Stomach (tissue), 9 donors: ENCODE results near the gene UTP4. TPM values are rescaled to one million over a fixed set of nuclear protein-coding genes. Genes with fewer than 3 reads are reported as not detected.

Experiments used
- DNase-seq, 2 donors: peaks; one replicate each; pipeline versions ENCODE4 v3.0.0 to v3.0.0-alpha.2; 2013 to 2019
- H3K27ac ChIP-seq, 5 donors: fragments of 200-600 bp in 4 of 5; sonication (generic) in 4 of 5; one replicate each; pipeline ENCODE4 v1.5.1; 2013 to 2019; ENCODE audit warnings: mild to moderate bottlenecking in 1 of 5, moderate library complexity in 1 of 5
- H3K27me3 ChIP-seq, 3 donors: fragments of 200-600 bp; sonication (generic); one replicate each; pipeline ENCODE4 v1.5.1; 2017 to 2019; ENCODE audit warnings: mixed run types in 1 of 3
- H3K36me3 ChIP-seq, 4 donors: fragments of 200-600 bp; sonication (generic); 1 replicate in 3 of 4; 2 replicates in 1 of 4; pipeline ENCODE4 v1.5.1; 2016 to 2019
- H3K4me1 ChIP-seq, 4 donors: fragments of 200-600 bp; sonication (generic); one replicate each; pipeline ENCODE4 v1.5.1; 2016 to 2019
- H3K4me3 ChIP-seq, 4 donors: fragments of 200-600 bp; sonication (generic) in 3 of 4; one replicate each; pipeline ENCODE4 v1.5.1; 2016 to 2019; ENCODE audit warnings: mild to moderate bottlenecking in 1 of 4
- H3K9me3 ChIP-seq, 4 donors: fragments of 200-600 bp; sonication (generic); one replicate each; pipeline ENCODE4 v1.5.1; 2016 to 2019
- EP300 ChIP-seq: sonication (generic); formaldehyde crosslinking; IDR thresholded peaks from one replicate; pipeline ENCODE4 v1.6.1; 2017; ENCODE audit warnings: antibody characterized with exemption
- POLR2A ChIP-seq, 4 donors: fragments of 450-650 bp; IDR thresholded peaks; one replicate each; pipeline ENCODE4 v1.6.1; 2016; ENCODE audit warnings: antibody characterized with exemption in 4 of 4, control low read depth in 2 of 4, mild to moderate bottlenecking in 1 of 4, moderate library complexity in 1 of 4
- POLR2AphosphoS5 ChIP-seq, 3 donors: sonication (generic); formaldehyde crosslinking; IDR thresholded peaks; one replicate each; pipeline ENCODE4 v1.6.1; 2016; ENCODE audit warnings: antibody characterized with exemption in 3 of 3
- WGBS, 5 donors: extraction: QIAGEN DNeasy Blood & Tissue Kit in 3 of 5; methylation state at CpG; one replicate each; pipeline versions ENCODE4 v1.1.5 to v1.1.7; 2013 to 2018; 5-methylcytosine and 5-hydroxymethylcytosine counted together
- intact Hi-C: fragments of 100-400 bp; cut with DNase I; formaldehyde crosslinking; loops from one replicate; pipeline ENCODE4 v1.15.1; 2023; ENCODE audit warnings: low total_unique reads
- polyA plus RNA-seq, 3 donors: library from polyadenylated mRNA; stranded (reverse); fragments of 200-250 nt; gene quantifications; one replicate each; pipeline ENCODE4 v1.2.3, GENCODE V29; 2013
- total RNA-seq, 5 donors: library from RNA; depleted of rRNA; stranded (reverse); fragments of >200 nt; gene quantifications; one replicate each; pipeline versions ENCODE4 v1.1.0 to v1.2.3, GENCODE V29; 2014 to 2016
- TF ChIP-seq, protein P1 (sequence below), 7 experiments: fragments of 450-650 bp in 4 of 7; fragments of 200-600 bp in 3 of 7; sonication (generic) in 3 of 7; IDR thresholded peaks; one replicate each; pipeline ENCODE4 v1.5.1; 2016 to 2019; ENCODE audit warnings: antibody characterized with exemption in 7 of 7, control low read depth in 2 of 7, mild to moderate bottlenecking in 1 of 7
- donor health status: healthy with polysubstance abuse.
- donor health status: Bipolar disorder and iron deficiency.
- donor health status: healthy.

The UTP4 gene
- total and polyA plus RNA-seq, 8 donors, result 8.1 to 68.8 (median 30.9) TPM

DNA sequence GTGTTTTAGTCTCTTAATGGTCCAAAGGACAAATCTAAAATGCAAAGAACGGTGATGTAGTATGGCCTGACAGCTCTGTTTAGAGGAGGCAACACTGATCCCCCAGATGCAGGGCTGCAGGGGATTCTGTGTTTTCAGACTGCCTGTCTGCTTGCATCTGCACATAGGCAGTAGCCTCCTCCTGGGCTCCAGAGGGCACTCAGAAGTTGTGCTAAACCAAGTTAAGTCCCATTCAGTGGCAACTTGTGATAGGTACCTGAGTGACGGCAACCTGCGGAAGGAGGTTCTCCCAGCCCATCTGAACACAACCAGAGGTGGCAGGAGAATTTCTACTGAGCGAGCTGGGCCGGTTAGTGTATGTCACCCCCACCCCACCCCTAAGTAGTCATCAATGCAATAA lies 17.1 kb upstream of the UTP4 start:
- 91 to 97% (median 95%) methylated on average over 5 of the region's 5 CpGs for WGBS, 5 donors
- Histone ChIP-seq H3K4me1 (peaks cover 6 to 18% (median 8%) of the 10 kb centered on the region in 4 donors), H3K4me3 (no peak overlapping the region), H3K27ac (no peak overlapping the region), H3K9me3 (no peaks in the 10 kb centered on the region), H3K27me3 (no peaks in the 10 kb centered on the region), H3K36me3 (peaks cover 43 to 88% (median 76%) of the 10 kb centered on the region in 4 donors)
- intact Hi-C loops, result no loop called here
- TF ChIP-seq, protein P1, sequence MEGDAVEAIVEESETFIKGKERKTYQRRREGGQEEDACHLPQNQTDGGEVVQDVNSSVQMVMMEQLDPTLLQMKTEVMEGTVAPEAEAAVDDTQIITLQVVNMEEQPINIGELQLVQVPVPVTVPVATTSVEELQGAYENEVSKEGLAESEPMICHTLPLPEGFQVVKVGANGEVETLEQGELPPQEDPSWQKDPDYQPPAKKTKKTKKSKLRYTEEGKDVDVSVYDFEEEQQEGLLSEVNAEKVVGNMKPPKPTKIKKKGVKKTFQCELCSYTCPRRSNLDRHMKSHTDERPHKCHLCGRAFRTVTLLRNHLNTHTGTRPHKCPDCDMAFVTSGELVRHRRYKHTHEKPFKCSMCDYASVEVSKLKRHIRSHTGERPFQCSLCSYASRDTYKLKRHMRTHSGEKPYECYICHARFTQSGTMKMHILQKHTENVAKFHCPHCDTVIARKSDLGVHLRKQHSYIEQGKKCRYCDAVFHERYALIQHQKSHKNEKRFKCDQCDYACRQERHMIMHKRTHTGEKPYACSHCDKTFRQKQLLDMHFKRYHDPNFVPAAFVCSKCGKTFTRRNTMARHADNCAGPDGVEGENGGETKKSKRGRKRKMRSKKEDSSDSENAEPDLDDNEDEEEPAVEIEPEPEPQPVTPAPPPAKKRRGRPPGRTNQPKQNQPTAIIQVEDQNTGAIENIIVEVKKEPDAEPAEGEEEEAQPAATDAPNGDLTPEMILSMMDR (IDR thresholded peaks at IDR 0.05), result no peak
- TF ChIP-seq POLR2AphosphoS5 (IDR thresholded peaks at IDR 0.05) (no peak), EP300 (no peak), POLR2A (IDR thresholded peaks at IDR 0.05) (no peak)
- DNase-seq, result no peak

DNA sequence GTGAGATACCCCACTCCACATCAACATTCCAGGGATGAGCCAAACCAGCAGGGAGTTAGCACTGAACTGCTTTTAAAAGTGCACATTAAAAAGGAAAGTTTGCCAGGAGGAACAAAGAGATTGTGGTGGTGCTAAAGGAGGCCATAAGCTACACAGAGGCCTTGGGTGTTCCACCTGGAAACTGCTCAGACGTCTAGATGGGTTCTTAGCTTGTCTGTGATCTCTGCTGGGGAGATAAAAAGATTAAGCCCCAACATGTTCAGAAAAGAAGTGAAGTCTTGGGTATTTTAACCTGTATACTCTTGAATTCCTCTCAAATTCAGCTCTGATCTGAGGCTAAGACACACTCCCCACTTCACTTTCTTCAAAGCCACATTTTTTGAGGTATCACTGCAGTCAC lies 16.6 kb upstream of the UTP4 start:
- no peak for TF ChIP-seq POLR2A (IDR thresholded peaks at IDR 0.05)
- no peak for TF ChIP-seq EP300
- TF ChIP-seq POLR2AphosphoS5 (IDR thresholded peaks at IDR 0.05), result no peak
- TF ChIP-seq, protein P1 (IDR thresholded peaks at IDR 0.05), result no peak
- peaks cover 48 to 88% (median 76%) of the 10 kb centered on the region in 4 donors for H3K36me3 ChIP-seq
- no peak for DNase-seq
- 38 to 81% (median 59%) methylated on average over 1 of the region's 1 CpG for WGBS, 5 donors
- H3K4me1 ChIP-seq, result peaks cover 6 to 18% (median 8%) of the 10 kb centered on the region in 4 donors
- no peak overlapping the region for H3K4me3 ChIP-seq
- H3K27ac ChIP-seq, result no peak overlapping the region
- intact Hi-C loops, result no loop called here
- H3K27me3 ChIP-seq, result no peaks in the 10 kb centered on the region
- H3K9me3 ChIP-seq, result no peaks in the 10 kb centered on the region

DNA sequence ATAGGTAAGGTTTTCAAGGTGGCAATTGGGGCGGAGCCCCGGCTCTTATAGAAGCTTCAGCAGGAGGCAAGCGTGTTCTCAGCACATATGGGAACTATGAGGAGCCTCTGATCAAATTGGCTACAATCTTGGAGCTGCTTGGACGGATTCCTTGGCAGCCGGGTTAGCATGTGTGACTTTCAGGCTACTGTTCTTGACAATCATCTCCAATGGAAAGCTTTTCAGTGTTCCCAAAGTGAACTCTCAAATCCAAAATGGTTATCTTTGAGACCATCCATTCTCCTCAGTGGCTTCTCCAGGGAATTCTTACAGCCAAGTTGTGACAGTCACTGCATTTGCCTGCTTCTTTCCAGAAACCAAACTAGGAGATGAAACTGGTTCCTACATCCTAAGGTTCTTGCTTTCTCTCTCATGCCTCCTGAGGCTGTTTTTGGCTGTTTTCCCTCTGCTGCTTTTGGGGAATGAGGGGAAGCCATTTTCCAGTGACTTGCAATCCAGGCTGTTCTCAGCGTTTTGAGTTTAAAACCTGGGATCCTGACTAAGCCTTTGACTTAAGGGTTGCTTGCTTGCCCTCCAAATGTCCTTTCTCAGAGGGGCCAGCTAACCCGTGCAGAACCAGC lies 16.1 kb upstream of the UTP4 start:
- intact Hi-C loops, result no loop called here
- Histone ChIP-seq H3K4me3 (no peak overlapping the region), H3K36me3 (peaks cover 49 to 91% (median 81%) of the 10 kb centered on the region in 4 donors), H3K9me3 (no peaks in the 10 kb centered on the region), H3K4me1 (peaks cover 6 to 18% (median 8%) of the 10 kb centered on the region in 4 donors), H3K27ac (no peak overlapping the region), H3K27me3 (no peaks in the 10 kb centered on the region)
- 82 to 90% (median 88%) methylated on average over 7 of the region's 7 CpGs for WGBS, 5 donors
- TF ChIP-seq, protein P1 (IDR thresholded peaks at IDR 0.05), result no peak
- TF ChIP-seq POLR2AphosphoS5 (IDR thresholded peaks at IDR 0.05), result no peak
- TF ChIP-seq EP300, result no peak
- TF ChIP-seq POLR2A (IDR thresholded peaks at IDR 0.05), result no peak
- DNase-seq, result no peak

DNA sequence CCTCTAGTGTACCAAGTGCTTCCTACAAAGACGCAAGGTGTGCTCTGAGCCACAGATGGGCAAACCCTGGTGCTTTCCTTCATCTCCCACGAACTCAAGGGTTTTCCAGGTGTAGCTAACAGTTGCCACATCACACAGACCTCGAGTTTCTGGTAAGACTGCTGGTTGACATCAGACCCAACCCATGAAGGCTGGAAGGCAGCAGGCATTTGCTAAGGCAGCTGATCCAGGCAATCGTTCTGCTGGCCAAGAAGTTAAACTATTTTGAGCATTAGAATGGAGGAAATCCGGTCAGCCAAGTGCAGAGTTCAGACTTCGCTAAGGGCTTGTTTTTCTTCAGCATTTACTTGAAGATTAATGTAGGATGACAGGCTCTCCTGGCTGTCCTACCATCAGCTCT lies 15.5 kb upstream of the UTP4 start:
- peak in 1 of 2 donors; percentile 5 for DNase-seq
- no peak overlapping the region for H3K27ac ChIP-seq

More for the DNA sequence above, 15.5 kb upstream of the UTP4 start:
- H3K4me3 ChIP-seq, result no peak overlapping the region
- WGBS, 5 donors, result 68 to 78% (median 72%) methylated on average over 6 of the region's 6 CpGs
- peaks cover 6 to 18% (median 8%) of the 10 kb centered on the region in 4 donors for H3K4me1 ChIP-seq
- H3K36me3 ChIP-seq, result peaks cover 49 to 91% (median 84%) of the 10 kb centered on the region in 4 donors
- H3K9me3 ChIP-seq, result no peaks in the 10 kb centered on the region
- TF ChIP-seq, protein P1 (IDR thresholded peaks at IDR 0.05), result no peak
- TF ChIP-seq POLR2A (IDR thresholded peaks at IDR 0.05) (no peak), EP300 (no peak), POLR2AphosphoS5 (IDR thresholded peaks at IDR 0.05) (no peak)
- no peaks in the 10 kb centered on the region for H3K27me3 ChIP-seq
- intact Hi-C loops, result no loop called here
